Naive thymus-derived CD8-positive, alpha-beta T cell (primary cell): Measurements from ENCODE around the gene TXLNA. TPM values are rescaled to one million over a fixed set of nuclear protein-coding genes. Genes with fewer than 3 reads are reported as not detected.

Experiments
- ATAC-seq, 2 donors: fragments of 150-1000 bp; cut with Tn5 transposase in 1 of 2; sonication (Bioruptor Pico), chemical (Tn5 transposase) in 1 of 2; 1 replicate in 1 of 2; 2 replicates in 1 of 2; pipeline ENCODE4 v1.10.0; 2021; ENCODE audit warnings: mild to moderate bottlenecking in 2 of 2, moderate library complexity in 2 of 2
- POLR2A ChIA-PET: fragments of 350-600 bp; sonication (Branson Sonifier 250); formaldehyde crosslinking; loops from one replicate; lab custom pipeline; 2021; ENCODE audit warnings: antibody characterized with exemption; lab: Charles Lee
- DNase-seq, 10 donors: peaks; one replicate each; pipeline versions ENCODE4 v3.0.0 to v3.0.0-alpha.2; 2020 to 2022
- H3K27ac Mint-ChIP-seq, 10 donors: one replicate each; pipeline ENCODE4 v1.8.0; 2020 to 2022; ENCODE audit warnings: mild to moderate bottlenecking in 10 of 10, mixed read lengths in 10 of 10, moderate library complexity in 4 of 10, inconsistent platforms in 1 of 10
- H3K27me3 Mint-ChIP-seq, 5 donors: one replicate each; pipeline ENCODE4 v1.8.0; 2021 to 2022; ENCODE audit warnings: mixed read lengths in 5 of 5
- H3K36me3 Mint-ChIP-seq, 3 donors: one replicate each; pipeline ENCODE4 v1.8.0; 2020 to 2022; ENCODE audit warnings: mixed read lengths in 3 of 3, mild to moderate bottlenecking in 2 of 3, inconsistent platforms in 1 of 3
- H3K4me1 Mint-ChIP-seq, 4 donors: one replicate each; pipeline ENCODE4 v1.8.0; 2021 to 2022; ENCODE audit warnings: mixed read lengths in 4 of 4
- H3K4me3 Mint-ChIP-seq, 10 donors: one replicate each; pipeline ENCODE4 v1.8.0; 2020 to 2022; ENCODE audit warnings: mild to moderate bottlenecking in 10 of 10, mixed read lengths in 10 of 10, moderate library complexity in 6 of 10, inconsistent platforms in 1 of 10
- H3K9me3 Mint-ChIP-seq, 9 donors: one replicate each; pipeline ENCODE4 v1.8.0; 2020 to 2022; ENCODE audit warnings: mixed read lengths in 9 of 9, mild to moderate bottlenecking in 3 of 9, inconsistent platforms in 1 of 9, moderate library complexity in 1 of 9
- polyA plus RNA-seq, 3 donors: library from polyadenylated mRNA; unstranded; fragments of 300-500 nt; fragmentation: Illumina TruSeq; gene quantifications; one replicate each; pipeline ENCODE4 v1.2.3, GENCODE V29; 2021
- total RNA-seq, 8 experiments: library from RNA in 2 of 8; stranded (reverse) in 2 of 8; gene quantifications; one replicate each; pipeline ENCODE4 v1.2.3 and lab custom pipeline; 2021 to 2026

TXLNA gene
- total and polyA plus RNA-seq, 5 experiments from 2014 or later, result 19.0 to 36.0 (median 28.3) TPM

DNA sequence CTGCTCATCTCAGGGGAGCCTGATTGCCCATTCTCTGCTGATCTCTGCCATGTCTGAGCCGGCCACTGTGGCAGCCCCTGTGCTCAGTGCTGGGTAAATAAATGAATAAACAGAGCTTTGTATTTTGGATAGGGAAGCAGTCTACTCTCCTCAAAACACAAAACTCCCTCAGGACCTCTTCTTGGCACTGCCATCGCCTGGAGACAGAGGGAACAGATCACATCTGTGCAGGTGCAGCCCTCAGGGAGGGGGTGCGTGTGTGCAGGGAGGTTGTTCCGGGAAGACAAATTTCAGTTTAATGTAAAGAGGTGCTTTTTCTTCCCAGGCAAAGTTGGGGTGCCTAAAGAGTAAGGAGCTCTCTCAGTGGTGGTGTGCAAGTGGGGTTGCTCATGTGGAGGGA, 59.9 kb downstream of the TXLNA start:
- H3K4me1 Mint-ChIP-seq, result peaks cover 7 to 21% (median 20%) of the 10 kb centered on the region in 4 donors
- peak overlapping the region in 5 of 10 donors; percentile 12 to 71 (median 48) for H3K27ac Mint-ChIP-seq
- H3K9me3 Mint-ChIP-seq, result no peaks in the 10 kb centered on the region
- no peak for DNase-seq
- peak overlapping the region; percentile 72 to 93 (median 90) for H3K4me3 Mint-ChIP-seq
- POLR2A ChIA-PET, result interaction anchor here (2.6 to 50.5 kb wide), 5 partner anchors 12 to 96 kb away, joined by 8 to 2080 read pairs (median 16); partner anchors contain the start of genes FAM167B, HDAC1, LCK and MARCKSL1
- H3K36me3 Mint-ChIP-seq, result no peaks in the 10 kb centered on the region
- no peak for ATAC-seq
- H3K27me3 Mint-ChIP-seq, result no peaks in the 10 kb centered on the region

DNA sequence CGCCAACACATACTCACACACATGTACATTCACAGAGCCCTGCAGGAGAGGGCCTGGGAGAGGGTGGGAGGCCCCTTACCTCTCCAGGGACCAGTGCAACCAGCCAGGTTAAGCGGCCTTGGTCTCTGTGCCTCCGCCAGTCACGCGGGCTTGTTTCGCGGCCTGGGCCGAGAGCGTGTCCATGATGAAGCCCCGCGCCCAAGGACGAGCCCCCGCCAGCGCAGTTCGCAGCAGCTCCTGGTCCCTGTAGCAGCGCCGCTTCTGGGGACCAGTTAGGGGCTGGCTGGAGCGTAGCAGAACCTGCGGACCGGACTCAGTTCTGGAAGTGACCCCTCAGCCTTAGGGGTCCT, 60.3 kb downstream of the TXLNA start:
- no peak for ATAC-seq
- Mint-ChIP-seq H3K4me1 (peaks cover 7 to 21% (median 20%) of the 10 kb centered on the region in 4 donors), H3K27ac (peak overlapping the region in 4 of 10 donors; percentile 57 to 89 (median 84)), H3K9me3 (no peaks in the 10 kb centered on the region), H3K36me3 (no peaks in the 10 kb centered on the region), H3K4me3 (peak overlapping the region; percentile 88 to 93 (median 90)), H3K27me3 (no peaks in the 10 kb centered on the region)
- no peak for DNase-seq
- POLR2A ChIA-PET, result interaction anchor here (1.2 to 50.5 kb wide), 12 partner anchors 12 to 155 kb away, joined by 4 to 2080 read pairs (median 8); partner anchors contain the start of genes BSDC1, FAM167B, HDAC1 and IQCC

DNA sequence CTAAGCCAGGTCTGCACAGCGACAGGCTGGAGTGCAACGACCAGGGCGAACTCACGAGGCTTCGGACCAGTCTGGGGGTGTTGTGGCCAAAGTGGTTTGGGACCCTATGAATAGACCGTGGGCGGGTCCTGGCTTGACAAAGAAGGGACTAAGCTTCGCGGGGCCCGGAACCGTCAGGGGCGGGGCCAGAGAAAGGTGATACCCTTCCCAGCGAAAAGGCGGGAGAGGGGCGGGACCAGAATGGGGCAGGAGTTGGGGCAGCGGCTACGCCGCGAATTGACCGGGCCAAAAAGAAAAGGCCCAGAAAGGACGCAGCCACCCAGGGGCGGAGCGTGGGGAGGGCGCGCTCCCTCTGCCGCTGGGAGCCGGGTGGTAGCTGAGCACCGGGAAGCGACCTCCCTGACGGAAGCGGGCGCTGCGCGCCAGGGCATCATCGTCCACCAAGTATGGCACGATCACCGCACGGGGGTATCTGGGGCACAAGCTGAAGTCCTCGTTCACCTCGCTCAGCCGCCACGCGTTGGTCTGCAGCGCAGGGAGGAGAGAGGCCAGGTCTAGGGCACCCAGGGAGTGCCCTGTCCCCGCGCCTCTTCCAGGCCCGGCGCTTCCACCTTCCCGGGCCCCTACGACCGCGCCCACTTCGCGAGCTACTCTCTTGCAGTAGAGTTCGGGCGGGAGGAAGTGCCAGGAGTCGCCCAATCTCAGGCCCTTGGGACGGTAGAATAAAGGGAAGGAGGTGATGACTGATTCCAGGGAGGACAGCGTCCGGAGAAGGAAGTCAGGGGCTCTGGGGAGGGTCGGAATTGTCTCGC, 60.9 kb downstream of the TXLNA start:
- POLR2A ChIA-PET, result interaction anchor here (0.5 to 50.5 kb wide), 21 partner anchors 13 to 154 kb away, joined by 3 to 2080 read pairs (median 6); partner anchors contain the start of genes BSDC1, FAM167B, HDAC1 and IQCC
- Mint-ChIP-seq H3K36me3 (no peaks in the 10 kb centered on the region), H3K4me1 (peaks cover 7 to 21% (median 20%) of the 10 kb centered on the region in 4 donors), H3K27ac (peak overlapping the region; percentile 69 to 91 (median 84)), H3K27me3 (no peaks in the 10 kb centered on the region), H3K9me3 (no peaks in the 10 kb centered on the region), H3K4me3 (peak overlapping the region; percentile 88 to 93 (median 90))
- DNase-seq (peak; percentile 57 to 84 (median 64)), ATAC-seq (peak; percentile 81)

DNA sequence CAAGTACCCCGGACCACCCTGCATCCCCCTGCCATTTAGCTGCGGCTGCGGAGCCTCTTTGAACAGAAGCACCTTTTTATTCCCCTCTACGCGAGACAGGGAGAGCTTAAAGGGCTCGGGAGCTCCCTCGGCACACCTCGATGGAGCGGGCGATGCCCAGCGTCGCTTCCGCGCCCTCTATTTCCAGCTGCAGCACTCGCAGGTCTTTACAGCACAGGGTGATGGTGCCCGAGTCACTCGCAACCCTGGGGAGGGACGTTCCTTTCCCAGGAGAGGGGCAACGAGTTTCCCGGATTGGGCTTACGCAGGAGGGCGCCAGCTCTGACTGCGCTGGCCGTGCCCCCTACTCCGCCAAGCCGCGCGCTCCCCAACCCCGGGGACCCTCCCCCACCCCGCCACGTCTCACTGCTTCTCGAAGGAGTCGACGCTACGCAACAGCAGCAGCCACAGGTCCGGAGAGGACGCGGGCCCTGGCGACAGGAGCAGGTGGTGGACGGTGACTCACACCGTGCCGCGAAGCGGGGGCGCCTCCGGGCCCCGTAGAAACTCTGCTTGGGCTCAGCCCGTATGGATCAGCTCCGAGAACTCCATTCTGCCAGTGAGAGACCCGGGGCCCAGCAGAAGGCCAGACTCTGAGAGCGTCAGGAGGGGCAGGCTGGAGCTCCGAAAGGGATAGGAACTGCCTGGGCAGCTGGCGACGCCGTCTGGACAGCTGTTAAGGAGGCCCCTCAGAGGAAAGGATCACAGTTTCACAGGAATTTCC, 61.7 kb downstream of the TXLNA start:
- no peaks in the 10 kb centered on the region for H3K36me3 Mint-ChIP-seq
- DNase-seq (peak in 5 of 10 donors; percentile 40 to 65 (median 51)), ATAC-seq (peak; percentile 71 to 78)
- peaks cover 7 to 26% (median 25%) of the 10 kb centered on the region in 4 donors for H3K4me1 Mint-ChIP-seq
- H3K27me3 Mint-ChIP-seq, result no peaks in the 10 kb centered on the region
- peak overlapping the region; percentile 88 to 93 (median 90) for H3K4me3 Mint-ChIP-seq
- no peaks in the 10 kb centered on the region for H3K9me3 Mint-ChIP-seq
- H3K27ac Mint-ChIP-seq, result peak overlapping the region; percentile 69 to 91 (median 85)
- POLR2A ChIA-PET, result interaction anchor here (0.5 to 50.5 kb wide), 24 partner anchors 14 to 423 kb away, joined by 3 to 2080 read pairs (median 5); partner anchors contain the start of genes BSDC1, FAM167B, HDAC1 and IQCC

DNA sequence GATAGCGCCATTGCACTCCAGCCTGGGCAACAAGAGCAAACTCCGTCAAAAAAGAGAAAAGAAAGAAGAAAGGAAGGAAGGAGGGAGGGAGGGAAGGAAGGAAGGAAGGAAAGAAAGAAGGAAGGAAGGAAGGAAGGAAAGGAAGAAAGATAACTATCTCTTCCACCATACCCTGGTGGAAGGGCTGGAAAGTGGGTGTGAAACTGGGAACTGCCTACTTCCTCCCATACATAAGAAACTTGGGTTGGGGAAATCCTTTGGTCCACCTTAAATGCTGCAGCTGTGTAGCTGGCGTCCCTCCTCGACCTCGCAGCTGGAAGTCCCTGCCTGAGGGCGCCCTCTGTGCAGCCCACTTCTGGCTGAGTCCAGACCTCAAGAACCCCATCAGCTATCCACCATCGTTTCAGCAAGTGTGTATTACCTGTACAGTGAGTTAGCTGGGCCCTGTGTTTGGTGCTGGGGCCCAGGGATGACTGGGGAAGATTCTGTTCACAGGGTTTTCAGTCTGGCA, 62.9 kb downstream of the TXLNA start:
- peaks cover 11 to 38% (median 35%) of the 10 kb centered on the region in 4 donors for H3K4me1 Mint-ChIP-seq
- H3K4me3 Mint-ChIP-seq, result peak overlapping the region in 8 of 10 donors; percentile 26 to 92 (median 72)
- ATAC-seq (no peak), DNase-seq (no peak)
- POLR2A ChIA-PET, result interaction anchor here (0.5 to 50.5 kb wide), 5 partner anchors 28 to 514 kb away, joined by 3 to 2080 read pairs (median 4); partner anchors contain the start of genes BSDC1, FAM167B, HDAC1 and LCK
- H3K9me3 Mint-ChIP-seq, result no peaks in the 10 kb centered on the region
- H3K36me3 Mint-ChIP-seq, result no peaks in the 10 kb centered on the region
- H3K27ac Mint-ChIP-seq, result peak overlapping the region; percentile 48 to 89 (median 80)
- no peaks in the 10 kb centered on the region for H3K27me3 Mint-ChIP-seq

DNA sequence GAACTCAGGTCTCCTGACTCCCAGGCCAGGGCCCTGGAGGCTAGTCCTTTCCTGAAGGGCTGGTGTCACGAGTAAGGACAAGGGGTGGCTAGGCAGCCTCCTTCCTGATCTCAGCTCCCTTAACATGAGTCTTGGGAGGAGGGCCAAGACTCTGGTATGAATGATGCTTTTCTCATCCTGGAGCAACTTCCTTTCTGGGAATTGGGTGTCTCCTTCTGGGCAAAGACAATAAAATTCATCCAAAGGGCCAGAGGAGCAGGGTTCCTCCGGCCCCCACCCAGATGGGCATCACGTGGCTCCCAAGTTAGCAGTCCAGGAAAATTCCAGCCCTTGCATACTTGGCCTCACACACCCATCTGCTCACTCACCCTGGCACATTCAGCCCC, 67.4 kb downstream of the TXLNA start, which contains the start of gene FAM167B:
Gene FAM167B, plus strand, starts transcription at position 335 of the 386 bp plus-strand sequence. CDS start 200 bp downstream, outside the sequence.
- POLR2A ChIA-PET, result interaction anchor here (0.7 to 50.5 kb wide), 4 partner anchors 3 to 90 kb away, joined by 4 to 2080 read pairs (median 1093); partner anchors contain the start of genes EIF3I, FAM167B, HDAC1 and LCK
- peak within 1 kb of the TSS; percentile 63 to 100 (median 84) for H3K4me3 Mint-ChIP-seq
- H3K27me3 Mint-ChIP-seq, result peaks cover 0 to 1% (median 0%) of the 10 kb centered on the region in 5 donors
- ATAC-seq, result no peak
- H3K27ac Mint-ChIP-seq, result peak within 1 kb of the TSS; percentile 94 to 99 (median 98)
- H3K36me3 Mint-ChIP-seq, result peaks cover 2 to 7% (median 5%) of the 10 kb centered on the region in 3 donors
- no peak for DNase-seq
- no peaks in the 10 kb centered on the region for H3K9me3 Mint-ChIP-seq
- peaks cover 24 to 69% (median 58%) of the 10 kb centered on the region in 4 donors for H3K4me1 Mint-ChIP-seq

DNA sequence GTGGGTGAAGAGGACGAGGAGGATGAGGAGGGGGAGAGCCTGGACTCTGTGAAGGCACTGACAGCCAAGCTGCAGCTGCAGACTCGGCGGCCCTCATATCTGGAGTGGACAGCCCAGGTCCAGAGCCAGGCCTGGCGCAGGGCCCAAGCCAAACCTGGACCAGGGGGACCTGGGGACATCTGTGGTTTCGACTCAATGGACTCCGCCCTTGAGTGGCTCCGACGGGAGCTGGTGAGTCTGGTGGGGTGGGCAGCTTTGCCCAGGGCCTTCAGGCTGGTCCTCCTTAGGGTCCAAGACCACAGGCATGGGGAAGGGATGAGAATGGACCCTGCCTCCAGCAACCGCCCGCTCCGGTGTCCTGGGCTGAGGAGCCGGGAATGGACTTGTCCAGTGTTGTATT, 68.0 kb downstream of the TXLNA start:
- Mint-ChIP-seq H3K4me3 (peak overlapping the region in 6 of 10 donors; percentile 33 to 100 (median 86)), H3K9me3 (no peaks in the 10 kb centered on the region), H3K36me3 (peaks cover 6 to 10% (median 8%) of the 10 kb centered on the region in 3 donors), H3K4me1 (peaks cover 26 to 69% (median 53%) of the 10 kb centered on the region in 4 donors), H3K27ac (peak overlapping the region; percentile 94 to 99 (median 98)), H3K27me3 (peaks cover 0 to 1% (median 0%) of the 10 kb centered on the region in 5 donors)
- DNase-seq (no peak), ATAC-seq (no peak)
- POLR2A ChIA-PET, result interaction anchor here (0.6 to 50.5 kb wide), 7 partner anchors 4 to 429 kb away, joined by 3 to 2080 read pairs (median 14); partner anchors contain the start of genes CCDC28B, EIF3I, FAM167B and HDAC1

Other genes starting within 250 kb of the TXLNA start
- 100 to 1,000 TPM; 230 to 235 TPM for gene PTP4A2, start 241.3 kb upstream of the TXLNA start, total RNA-seq
- 100 to 1,000 TPM; 287 to 748 (median 546) TPM for gene PTP4A2, start 241.3 kb upstream of the TXLNA start, polyA plus RNA-seq
- 100 to 1,000 TPM; 121 to 130 TPM for gene KHDRBS1, start 165.8 kb upstream of the TXLNA start, total RNA-seq
- 100 to 1,000 TPM in 1 of 3 donors, 10 to 100 TPM in 2; 92.1 to 115 (median 99.2) TPM for gene KHDRBS1, start 165.8 kb upstream of the TXLNA start, polyA plus RNA-seq
- gene TMEM39B, start 106.7 kb upstream of the TXLNA start, total RNA-seq, result 10 to 100 TPM; 25.1 to 26.1 TPM
- 1 to 10 TPM; 2.4 to 4.8 (median 4.5) TPM for gene TMEM39B, start 106.7 kb upstream of the TXLNA start, polyA plus RNA-seq
- 10 to 100 TPM; 59.5 to 66.4 TPM for gene KPNA6, start 71.6 kb upstream of the TXLNA start, total RNA-seq
- 10 to 100 TPM; 26.5 to 31.9 (median 28.3) TPM for gene KPNA6, start 71.6 kb upstream of the TXLNA start, polyA plus RNA-seq
- gene CCDC28B, start 20.9 kb downstream of the TXLNA start, total RNA-seq, result 1 to 10 TPM; 6.5 to 7.0 TPM
- 10 to 100 TPM; 15.4 to 17.3 (median 16.3) TPM for gene CCDC28B, start 20.9 kb downstream of the TXLNA start, polyA plus RNA-seq
- 1 to 10 TPM; 1.7 to 2.1 TPM for gene IQCC, start 26.0 kb downstream of the TXLNA start, total RNA-seq
- under 1 TPM; 0.60 to 0.92 (median 0.73) TPM for gene IQCC, start 26.0 kb downstream of the TXLNA start, polyA plus RNA-seq
- under 1 TPM in 1 of 2 experiments, not detected in 1; 0.22 TPM for gene DCDC2B, start 29.4 kb downstream of the TXLNA start, total RNA-seq
- gene DCDC2B, start 29.4 kb downstream of the TXLNA start, polyA plus RNA-seq, result under 1 TPM in 1 of 3 donors, not detected in 2; 0.08 TPM
- 10 to 100 TPM; 24.3 to 26.4 TPM for gene TMEM234, start 42.7 kb downstream of the TXLNA start, total RNA-seq
- gene TMEM234, start 42.7 kb downstream of the TXLNA start, polyA plus RNA-seq, result 1 to 10 TPM; 2.1 to 4.9 (median 4.4) TPM
- gene EIF3I, start 42.7 kb downstream of the TXLNA start, total RNA-seq, result 10 to 100 TPM; 80.3 to 96.9 TPM
- 100 to 1,000 TPM; 167 to 181 (median 179) TPM for gene EIF3I, start 42.7 kb downstream of the TXLNA start, polyA plus RNA-seq
- 1 to 10 TPM; 1.5 to 1.7 TPM for gene FAM167B, start 67.5 kb downstream of the TXLNA start, total RNA-seq
- gene FAM167B, start 67.5 kb downstream of the TXLNA start, polyA plus RNA-seq, result not detected
- gene LCK, start 71.6 kb downstream of the TXLNA start, total RNA-seq, result 100 to 1,000 TPM; 509 to 515 TPM
- gene LCK, start 71.6 kb downstream of the TXLNA start, polyA plus RNA-seq, result 1,000 to 10,000 TPM in 1 of 3 donors, 100 to 1,000 TPM in 2; 876 to 1,069 (median 952) TPM
- gene HDAC1, start 112.4 kb downstream of the TXLNA start, total RNA-seq, result 100 to 1,000 TPM; 154 to 156 TPM
- 100 to 1,000 TPM; 171 to 202 (median 173) TPM for gene HDAC1, start 112.4 kb downstream of the TXLNA start, polyA plus RNA-seq
- 10 to 100 TPM; 39.1 to 41.1 TPM for gene MARCKSL1, start 156.6 kb downstream of the TXLNA start, total RNA-seq
- 10 to 100 TPM; 37.8 to 81.4 (median 72.7) TPM for gene MARCKSL1, start 156.6 kb downstream of the TXLNA start, polyA plus RNA-seq
- 10 to 100 TPM; 28.7 to 30.7 TPM for gene FAM229A, start 182.8 kb downstream of the TXLNA start, total RNA-seq
- under 1 TPM; 0.06 to 0.47 (median 0.14) TPM for gene FAM229A, start 182.8 kb downstream of the TXLNA start, polyA plus RNA-seq
- gene TSSK3, start 182.9 kb downstream of the TXLNA start, total RNA-seq, result 1 to 10 TPM; 2.9 to 3.7 TPM
- gene TSSK3, start 182.9 kb downstream of the TXLNA start, polyA plus RNA-seq, result 1 to 10 TPM in 2 of 3 donors, under 1 TPM in 1; 0.20 to 2.5 (median 2.0) TPM
- gene BSDC1, start 214.8 kb downstream of the TXLNA start, total RNA-seq, result 100 to 1,000 TPM; 112 to 113 TPM
- 10 to 100 TPM; 29.5 to 39.6 (median 31.1) TPM for gene BSDC1, start 214.8 kb downstream of the TXLNA start, polyA plus RNA-seq